H54 (cell line): ENCODE data around the gene ADGRG1.
"Not testable (repeated sequence)": the region's sequence is repeated elsewhere in the genome, so short reads cannot be mapped to it uniquely, and the experiment has no call there.

Experiments
- DNase-seq: peaks from one replicate; pipeline ENCODE4 v3.0.0; 2011; ENCODE audit warnings: low spot score, mixed read lengths; ENCODE audit not compliant: insufficient read length
- FAIRE-seq: peaks from 3 replicates; lab custom pipeline; 2011; peaks lifted over from hg19 to GRCh38; lab: Jason Lieb, UNC
- POLR2A ChIP-seq: IDR thresholded peaks from 2 replicates; pipeline ENCODE4 v1.6.1; 2011; ENCODE audit warnings: low read depth, mild to moderate bottlenecking, low read length

ADGRG1 gene

GRCh38 chr16:57663917-57664661 is 35.7 kb downstream of the ADGRG1 start:
- no peak for DNase-seq
- FAIRE-seq = no peak
- TF ChIP-seq POLR2A = no peak

DNA sequence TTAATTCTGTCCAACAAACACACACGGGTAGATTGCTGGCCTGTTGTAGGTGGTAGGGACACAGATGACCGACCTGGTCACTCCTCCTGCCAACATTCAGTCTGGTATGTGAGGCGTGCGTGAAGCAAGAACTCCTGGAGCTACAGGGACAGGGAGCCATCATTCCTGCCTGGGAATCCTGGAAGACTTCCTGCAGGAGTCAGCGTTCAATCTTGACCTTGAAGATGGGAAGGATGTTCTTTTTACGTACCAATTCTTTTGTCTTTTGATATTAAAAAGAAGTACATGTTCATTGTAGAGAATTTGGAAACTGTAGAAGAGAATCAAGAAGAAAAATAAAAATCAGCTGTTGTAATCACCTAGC is 36.2 kb downstream of the ADGRG1 start:
- no peak for FAIRE-seq
- no peak for DNase-seq
- no peak for TF ChIP-seq POLR2A

DNA sequence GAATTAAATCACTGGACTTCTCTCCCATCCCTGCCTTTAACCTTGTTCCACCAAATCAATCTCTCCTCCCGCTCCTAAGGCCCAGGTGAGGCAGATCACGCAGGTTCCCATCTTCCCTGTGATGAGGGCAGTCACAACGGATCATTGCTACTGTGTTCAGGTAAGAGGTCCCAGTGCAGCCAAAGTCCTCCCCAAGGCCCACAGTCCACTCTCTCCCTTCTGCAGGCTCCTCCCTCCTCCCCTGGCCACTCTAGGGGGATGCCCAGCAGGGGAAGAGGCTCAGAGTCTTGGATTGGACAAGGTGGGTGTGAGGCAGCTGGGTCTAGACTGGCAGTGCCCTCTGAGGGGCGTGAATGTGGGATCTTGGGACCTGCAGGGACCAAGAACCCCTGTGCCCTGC is 37.1 kb downstream of the ADGRG1 start:
- no peak for DNase-seq
- TF ChIP-seq POLR2A = no peak
- FAIRE-seq = no peak

DNA sequence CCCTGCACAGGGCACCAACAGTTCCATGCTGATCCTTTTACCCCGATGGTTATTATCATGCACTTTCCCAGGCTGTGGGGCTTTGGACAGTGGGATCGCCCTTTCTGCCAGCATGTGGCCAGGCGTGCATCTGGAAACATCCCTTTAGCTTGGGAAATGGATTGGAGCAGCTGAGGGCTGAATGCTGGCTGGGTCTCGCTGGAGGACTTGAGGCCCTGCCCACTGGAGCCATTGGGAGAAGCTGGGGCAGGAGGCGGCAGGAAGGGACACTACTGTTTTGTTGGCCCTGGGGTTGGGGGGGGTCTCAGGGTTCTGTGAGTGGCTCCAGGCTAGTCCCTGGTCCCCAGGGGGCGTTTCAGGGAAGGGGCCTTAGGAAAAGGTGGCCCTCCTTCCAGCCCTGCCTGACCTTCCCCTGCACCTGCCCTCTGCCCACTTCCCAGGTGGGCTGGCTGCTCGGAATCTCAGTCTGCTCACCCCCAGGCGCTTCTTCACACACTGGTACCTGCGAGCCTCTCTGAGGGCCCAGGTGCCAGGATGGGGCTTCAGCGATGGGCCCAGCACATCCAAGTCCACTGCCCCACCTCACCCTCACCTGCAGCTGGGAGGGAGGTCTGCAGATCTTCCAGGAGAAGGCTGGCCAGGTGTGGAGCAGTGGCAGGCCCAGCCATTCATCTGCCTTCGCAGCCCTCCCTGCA is 38.1 kb downstream of the ADGRG1 start:
- no peak for TF ChIP-seq POLR2A
- DNase-seq (no peak), FAIRE-seq (no peak)

DNA sequence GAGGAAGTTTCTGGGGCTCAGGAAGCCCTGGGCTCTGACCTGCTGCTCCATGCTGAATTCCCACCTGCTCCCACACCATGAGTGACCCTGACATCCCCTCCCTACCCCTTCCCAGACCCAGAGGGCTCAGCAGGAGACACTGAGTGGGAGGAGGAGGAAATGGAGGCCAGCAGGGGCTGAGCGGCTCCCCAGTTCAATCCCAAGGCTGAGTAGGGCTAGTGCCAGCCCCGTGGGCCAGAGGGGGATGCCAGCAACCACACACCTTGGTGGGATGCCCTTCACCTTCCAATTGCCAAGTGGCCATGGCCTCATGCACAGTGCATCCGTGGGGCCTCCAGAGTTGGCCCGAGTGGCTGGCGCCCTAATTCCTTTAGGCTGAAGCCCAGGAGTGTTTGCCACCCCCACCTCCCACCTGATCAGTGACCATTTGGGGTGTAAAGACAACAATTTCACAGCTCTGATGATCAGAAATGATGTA is 38.7 kb downstream of the ADGRG1 start:
- no peak for TF ChIP-seq POLR2A
- DNase-seq = no peak
- FAIRE-seq = no peak

DNA sequence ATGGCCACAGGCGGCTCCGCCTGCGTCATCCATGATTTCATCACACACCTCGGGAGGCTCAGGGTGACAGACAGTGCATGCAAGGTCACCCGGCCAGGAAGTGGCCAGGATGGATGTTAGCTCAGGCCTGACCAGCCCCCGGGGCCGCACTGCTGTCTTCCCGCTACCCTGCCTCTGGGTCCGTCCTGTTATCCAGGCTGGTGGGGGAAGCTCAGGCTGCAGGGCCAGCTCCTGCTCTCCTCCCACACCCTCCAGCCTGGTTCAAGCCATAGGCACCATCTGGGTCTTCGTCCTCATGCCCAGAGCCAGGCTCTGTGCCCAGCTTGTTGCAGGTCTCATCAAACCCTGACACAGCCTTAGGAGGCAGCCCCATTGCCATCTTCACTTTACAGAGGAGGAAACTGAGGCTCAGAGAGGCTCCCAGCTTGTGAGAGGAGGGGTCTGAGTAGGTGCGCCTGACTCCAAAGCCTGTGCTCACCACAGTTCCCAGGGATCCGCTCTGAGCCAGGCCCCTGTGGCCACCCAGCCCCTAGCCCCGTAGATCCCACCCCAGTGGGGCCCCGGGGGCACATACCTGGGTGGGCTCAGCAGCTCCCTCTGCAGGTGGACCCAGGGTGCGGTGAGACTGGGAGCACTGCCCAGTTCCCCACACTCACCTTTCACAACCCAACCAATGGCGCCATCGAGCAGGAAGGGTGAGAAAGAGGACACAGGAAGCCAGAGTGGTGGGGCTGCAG is 39.3 kb downstream of the ADGRG1 start:
- no peak for TF ChIP-seq POLR2A
- FAIRE-seq = no peak
- DNase-seq = no peak

- no peak for TF ChIP-seq POLR2A
- DNase-seq = no peak
- FAIRE-seq = no peak
Measured at GRCh38 chr16:57668263-57668571, 39.8 kb downstream of the ADGRG1 start, which contains the start of gene ADGRG3. Gene ADGRG3, plus strand, starts transcription at chr16:57668306. Its CDS starts 42 bp downstream, at chr16:57668348.

DNA sequence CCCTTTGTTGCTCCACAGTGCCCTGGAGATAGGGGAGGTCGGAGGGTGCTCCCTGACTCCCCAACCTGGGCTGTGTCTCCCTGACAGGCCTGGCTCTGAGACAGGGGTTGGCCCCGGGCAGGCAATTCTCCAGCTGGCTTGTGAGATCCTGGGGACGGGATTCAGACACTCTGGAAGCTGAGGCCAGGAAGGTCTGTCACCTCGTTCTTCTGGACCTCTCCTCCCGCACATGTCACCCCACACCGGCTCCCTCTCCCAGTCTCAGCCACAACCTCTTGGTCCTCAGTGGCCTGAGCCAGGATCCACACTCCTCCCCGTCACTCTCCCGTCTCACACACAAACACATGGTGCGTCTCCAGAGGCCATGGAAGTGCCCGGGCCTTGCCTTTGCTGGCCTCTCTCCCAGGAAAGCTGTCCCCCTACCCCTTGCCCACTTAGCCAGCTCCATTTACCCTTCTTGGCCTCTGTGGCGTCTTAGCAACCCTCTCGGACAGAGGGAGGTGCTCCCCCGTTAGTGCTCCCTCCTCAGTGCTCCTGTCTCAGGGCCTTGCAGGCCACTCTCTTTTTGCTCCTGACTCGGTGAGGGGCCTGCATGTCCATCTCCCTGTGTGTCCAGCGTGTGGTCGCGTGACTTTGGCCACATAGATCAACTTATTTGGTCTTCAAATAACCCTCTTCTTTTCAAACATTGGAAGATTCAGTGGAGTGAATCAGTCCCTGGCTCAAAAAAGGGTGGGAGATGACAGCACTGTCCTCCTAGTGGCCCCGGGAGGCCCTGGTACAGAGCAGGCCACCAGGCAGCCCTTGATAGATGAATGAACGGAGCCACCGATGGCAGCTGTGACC is 40.4 kb downstream of the ADGRG1 start:
- no peak for DNase-seq
- no peak for TF ChIP-seq POLR2A
- no peak for FAIRE-seq

- FAIRE-seq (no peak), DNase-seq (no peak)
- no peak for TF ChIP-seq POLR2A
Measured at GRCh38 chr16:57669476-57670162, 41.2 kb downstream of the ADGRG1 start.

DNA sequence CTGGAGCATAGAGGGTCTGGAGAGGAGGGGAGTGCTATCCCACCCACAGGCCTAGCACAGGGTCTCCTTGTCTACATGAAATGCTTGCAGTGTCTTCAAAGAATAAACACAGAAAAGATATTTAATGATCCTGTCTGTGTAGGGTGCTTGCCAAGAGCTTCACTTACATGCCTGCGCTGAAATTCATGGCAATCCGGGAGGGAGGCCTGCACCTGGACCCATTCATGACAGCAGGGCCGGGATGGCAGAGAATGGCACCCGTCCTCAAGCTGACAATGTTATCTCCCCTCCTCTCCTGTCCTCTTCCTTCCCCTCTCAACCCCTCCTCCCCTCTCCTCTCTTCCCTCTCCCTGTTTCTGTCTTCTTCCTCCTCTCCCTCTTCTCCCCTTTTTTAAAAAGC is 41.8 kb downstream of the ADGRG1 start:
- FAIRE-seq = no peak
- no peak for TF ChIP-seq POLR2A

DNA sequence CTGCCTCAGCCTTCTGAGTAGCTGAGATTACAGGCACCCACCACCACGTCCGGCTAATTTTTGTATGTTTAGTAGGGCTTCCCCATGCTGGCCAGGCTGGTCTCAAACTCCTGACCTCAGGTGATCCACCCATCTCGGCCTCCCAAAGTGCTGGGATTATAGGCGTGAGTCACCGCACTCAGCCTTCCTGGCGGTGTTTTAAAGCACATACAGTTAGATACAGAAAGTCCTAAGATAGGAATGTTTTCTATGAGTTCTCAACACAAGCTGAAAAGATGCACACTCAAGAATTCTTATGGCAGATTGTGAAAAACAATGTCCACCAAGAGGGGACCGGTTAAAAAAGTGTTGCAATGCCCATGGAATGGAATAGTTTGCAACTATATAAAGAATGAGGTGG is 43.0 kb downstream of the ADGRG1 start:
- DNase-seq, FAIRE-seq: not testable (repeated sequence)

More for the DNA sequence above, 41.8 kb downstream of the ADGRG1 start:
- DNase-seq = no peak

DNA sequence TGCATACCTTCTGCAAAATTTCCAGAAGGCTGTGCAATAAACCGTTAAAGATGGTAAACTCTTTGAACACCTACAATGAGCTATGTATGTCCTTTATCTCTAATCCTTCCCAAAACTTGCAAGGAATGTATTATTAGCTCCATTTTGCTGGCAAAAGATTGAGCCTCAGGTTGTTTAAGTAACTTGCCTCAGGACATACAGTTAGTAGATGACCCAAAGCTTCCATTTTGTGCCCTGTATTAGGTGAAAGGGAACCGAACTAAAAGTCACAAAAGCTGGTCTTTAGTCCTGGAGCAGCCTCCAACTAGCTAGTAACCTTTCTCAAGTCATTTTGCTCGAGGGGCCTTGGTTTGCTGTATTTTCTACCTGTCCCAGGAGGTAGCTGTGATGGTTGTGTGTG is 44.0 kb downstream of the ADGRG1 start:
- FAIRE-seq = no peak
- TF ChIP-seq POLR2A = no peak
- no peak for DNase-seq

DNA sequence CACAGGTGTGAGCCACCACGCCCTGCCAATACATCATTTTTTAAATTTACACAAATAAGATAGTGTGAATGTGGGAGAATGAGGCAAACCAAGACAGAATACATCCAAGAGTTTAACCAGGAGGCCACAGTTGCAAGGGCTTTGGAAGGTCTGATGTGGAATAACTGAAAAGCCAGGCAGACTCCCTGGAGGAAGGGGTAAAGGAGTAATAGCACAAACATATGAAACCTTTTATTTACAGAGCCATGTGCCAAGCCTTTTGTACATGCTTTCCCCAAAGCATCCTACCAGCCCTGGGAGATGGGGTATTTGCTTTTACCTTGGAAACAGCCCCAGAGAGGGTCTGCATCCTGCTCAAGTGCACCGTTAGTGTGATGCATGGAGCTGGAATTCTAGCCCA is 44.4 kb downstream of the ADGRG1 start:
- FAIRE-seq (no peak), DNase-seq (no peak)
- TF ChIP-seq POLR2A = no peak
